GM18502 (cell line): Measurements from ENCODE around the gene PROB1.
"Not testable (repeated sequence)": the region's sequence is repeated elsewhere in the genome, so short reads cannot be mapped to it uniquely, and the experiment has no call there.

ENCODE experiments used
- ATAC-seq: cut with Tn5 transposase; IDR thresholded peaks from one replicate; pipeline ENCODE4 v1.9.1; 2021; ENCODE audit warnings: mild to moderate bottlenecking; ENCODE audit not compliant: unreplicated experiment, poor library complexity

The PROB1 gene

DNA sequence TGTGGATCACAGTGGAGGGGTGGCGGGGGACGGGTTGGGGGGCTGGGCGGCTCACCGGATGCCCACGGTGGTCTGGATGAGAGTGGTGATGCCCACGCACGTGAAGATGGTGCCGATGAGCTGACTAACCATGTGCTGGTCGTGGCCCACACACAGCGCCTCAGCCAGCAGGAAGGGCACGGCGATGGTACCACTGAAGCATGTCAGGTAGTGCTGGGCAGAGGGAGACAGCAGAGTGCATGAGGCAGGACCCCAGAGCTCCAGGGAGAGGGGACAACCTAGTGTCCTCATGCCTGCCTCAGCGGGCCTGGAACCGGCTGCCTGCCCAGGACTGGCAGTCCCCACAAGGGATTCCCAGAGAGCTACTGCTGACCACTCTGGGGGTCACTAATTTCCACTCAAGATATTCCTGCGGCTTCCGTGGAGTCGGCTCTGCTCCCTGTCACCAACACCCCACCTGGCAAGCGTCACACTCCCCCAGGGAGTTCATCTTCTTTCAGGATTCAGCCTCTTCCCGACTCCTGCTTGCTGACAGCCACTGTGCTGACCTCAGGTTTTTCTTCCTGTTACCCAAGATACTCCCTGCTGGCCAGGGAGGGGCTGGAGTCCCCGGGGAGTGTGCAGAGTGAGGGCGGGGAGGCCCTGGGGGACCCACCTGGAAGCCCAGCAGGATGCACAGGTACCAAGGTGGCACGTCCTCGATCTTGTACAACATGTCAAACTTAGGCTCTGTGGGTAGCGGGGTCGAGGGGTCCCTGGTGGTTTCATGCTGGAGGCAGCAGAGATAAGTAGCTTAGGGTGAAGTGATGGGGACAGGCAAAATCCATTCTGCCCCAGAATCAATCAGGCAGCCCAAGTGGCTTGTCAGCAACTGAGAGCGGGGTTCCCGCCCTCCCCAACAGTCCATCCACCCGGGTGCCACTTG, 12.8 kb downstream of the PROB1 start:
- no peak for ATAC-seq

- no peak for ATAC-seq
These were observed 15.1 kb downstream of the PROB1 start for GRCh38 chr5:139379626-139380449.

DNA sequence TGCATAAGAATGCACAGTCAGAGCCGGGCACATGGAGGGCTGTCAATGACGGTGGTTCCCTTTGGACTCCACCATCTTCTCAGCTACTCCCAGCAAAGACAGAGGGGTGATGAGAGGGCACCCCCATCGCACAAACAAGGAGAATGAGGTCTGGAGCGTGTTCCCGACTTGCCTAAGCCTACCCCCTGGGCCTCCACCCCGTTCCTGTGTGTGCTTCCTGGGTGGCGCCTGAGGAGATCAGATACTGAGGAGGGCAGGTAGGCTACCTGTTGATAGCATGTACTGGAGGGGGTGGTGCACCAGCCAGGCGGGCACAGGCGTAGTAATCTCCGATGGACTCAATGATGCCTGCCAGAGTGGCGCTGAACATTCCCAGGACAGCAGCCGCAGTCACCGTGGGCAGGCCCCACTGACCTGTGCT, 16.0 kb downstream of the PROB1 start:
- no peak for ATAC-seq

DNA sequence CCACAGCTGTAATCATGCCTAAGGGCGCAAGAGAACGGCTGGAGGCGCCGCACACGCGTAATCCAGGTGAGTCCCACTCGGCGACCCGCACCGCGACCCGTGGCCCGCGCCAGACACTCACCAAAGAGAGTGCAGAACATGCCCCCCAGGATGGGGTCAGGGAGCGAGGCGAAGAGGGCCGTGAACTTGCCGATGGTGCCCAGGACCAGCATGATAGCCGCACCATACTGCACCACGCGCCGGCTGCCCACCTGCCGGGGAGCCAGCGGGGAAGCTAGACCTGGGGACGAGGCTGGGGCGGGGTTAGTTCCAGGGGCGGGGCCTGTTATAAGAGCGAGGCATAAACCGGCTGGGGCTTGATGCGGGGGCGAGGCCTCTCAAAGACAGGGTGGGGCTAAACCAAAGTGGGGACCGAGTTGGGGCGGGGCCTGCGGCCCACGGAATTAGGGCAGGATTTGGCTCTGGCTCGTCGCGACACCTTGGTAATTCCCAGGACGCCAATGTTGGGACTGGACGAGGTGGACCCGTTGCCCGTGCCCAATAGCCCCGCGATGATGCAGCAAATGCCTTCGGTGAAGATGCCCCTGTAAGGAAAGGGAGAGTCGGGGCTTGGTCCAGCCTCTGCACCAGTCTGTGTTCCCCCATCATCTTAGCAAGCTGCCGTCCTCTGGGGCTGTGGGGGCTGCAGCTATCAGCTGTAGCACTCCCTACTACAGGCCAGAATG, 16.6 kb downstream of the PROB1 start:
- no peak for ATAC-seq

GRCh38 chr5:139377226-139377625, 17.7 kb downstream of the PROB1 start:
- no peak for ATAC-seq

GRCh38 chr5:139376364-139376763, 18.5 kb downstream of the PROB1 start:
- ATAC-seq, result no peak

GRCh38 chr5:139374909-139375308, 20.0 kb downstream of the PROB1 start:
- ATAC-seq, result no peak

DNA sequence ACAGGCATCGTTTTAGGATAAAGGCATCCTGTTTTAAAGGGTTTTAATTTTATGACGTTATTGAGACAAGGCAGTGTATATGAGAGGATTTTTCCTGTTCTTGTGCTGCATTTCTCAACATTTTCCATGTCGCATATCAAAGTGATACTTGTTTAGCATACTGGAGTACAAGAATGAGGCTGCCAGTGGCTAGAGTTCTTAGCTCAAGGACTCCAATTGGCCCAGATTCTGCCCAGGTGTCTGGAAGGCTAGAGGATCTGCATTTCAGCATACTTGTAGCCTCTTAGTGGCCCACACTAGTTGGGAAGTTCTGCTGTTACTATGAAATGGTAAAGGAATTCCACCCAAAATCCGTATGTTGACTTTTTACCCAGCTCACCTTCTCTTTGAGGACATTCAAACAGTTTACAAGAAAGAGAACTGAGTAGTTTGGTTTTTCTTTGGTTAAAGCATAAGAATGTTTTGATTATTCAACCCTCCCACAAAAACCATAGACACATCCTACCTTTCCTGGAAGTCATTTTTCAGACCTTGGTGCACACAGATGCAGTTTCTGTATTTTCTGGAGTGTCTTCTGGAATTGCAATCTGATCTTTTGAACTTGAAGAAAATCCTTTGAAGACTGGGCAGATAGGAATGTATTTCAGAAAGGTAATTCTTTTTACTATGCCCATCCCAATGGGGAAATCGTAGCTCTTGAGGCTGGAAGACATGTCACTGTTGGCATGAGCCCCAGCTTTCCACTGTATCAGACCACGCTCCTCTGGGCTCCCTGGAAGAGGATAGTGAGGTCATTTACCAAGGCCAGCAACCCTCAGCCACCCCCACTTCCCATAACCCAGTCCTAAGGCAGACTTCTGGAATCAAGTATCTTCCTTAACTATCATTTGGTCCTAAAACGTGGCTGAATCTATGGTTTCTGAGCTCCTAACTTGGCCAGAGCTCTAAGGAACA, 23.1 kb downstream of the PROB1 start:
- ATAC-seq, result no peak

GRCh38 chr5:139369181-139369580, 25.7 kb downstream of the PROB1 start:
- ATAC-seq, result no peak

DNA sequence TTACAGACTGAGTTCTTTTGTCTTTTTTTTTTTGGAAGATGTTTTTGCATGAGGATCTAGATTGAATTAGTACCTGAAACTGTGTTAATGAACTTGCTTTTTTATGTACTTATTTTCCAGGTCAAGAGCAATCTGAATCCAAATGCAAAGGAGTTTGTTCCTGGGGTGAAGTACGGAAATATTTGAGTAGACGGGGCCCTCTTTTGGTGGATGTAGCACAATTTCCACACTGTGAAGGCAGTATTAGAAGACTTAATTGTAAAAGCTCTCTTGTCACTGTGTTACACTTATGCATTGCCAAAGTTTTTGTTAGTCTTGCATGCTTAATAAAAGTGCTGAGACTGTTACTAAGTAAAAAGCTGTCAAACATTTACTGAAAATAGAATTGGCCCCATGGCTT, 26.3 kb downstream of the PROB1 start:
- no peak for ATAC-seq

DNA sequence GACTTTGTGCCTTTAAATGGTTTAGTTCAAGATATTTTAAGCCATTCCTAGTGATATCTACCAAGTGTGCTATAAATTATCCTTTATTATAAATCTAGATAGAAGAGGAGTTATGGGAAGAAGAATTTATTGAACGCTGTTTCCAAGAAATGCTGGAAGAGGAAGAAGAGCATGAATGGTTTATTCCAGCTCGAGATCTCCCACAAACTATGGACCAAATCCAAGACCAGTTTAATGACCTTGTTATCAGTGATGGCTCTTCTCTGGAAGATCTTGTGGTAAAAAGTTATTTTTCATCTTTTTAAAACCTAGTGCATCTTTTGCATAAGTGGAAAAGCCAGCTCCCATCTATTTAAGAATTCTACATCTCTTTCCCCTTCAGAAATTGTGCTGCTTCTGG, 30.4 kb downstream of the PROB1 start:
- no peak for ATAC-seq

- ATAC-seq, result no peak
These were observed 31.0 kb downstream of the PROB1 start for GRCh38 chr5:139363937-139364336.

- no peak for ATAC-seq
These were observed 33.0 kb downstream of the PROB1 start for GRCh38 chr5:139361835-139362429.

DNA sequence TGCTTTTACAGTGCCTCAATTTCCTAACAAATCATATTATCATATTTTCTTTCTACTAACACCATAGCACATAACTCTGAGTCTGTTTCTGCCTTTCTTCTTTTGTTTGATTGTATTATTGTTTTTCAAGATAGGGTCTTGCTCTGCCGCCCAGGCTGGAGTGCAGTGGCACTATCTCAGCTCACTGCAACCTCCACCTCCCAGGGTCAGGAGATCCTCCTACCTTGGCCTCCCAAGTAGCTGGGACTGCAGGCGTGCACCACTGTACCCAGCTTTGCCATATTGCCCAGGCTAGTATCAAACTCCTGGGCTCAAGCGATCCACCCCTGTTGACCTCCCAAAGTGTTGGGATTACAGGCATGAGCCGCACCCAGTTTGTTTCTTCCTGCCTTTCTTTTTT, 34.5 kb downstream of the PROB1 start:
- no peak for ATAC-seq

GRCh38 chr5:139358064-139358463, 36.8 kb downstream of the PROB1 start:
- ATAC-seq, result no peak

GRCh38 chr5:139355900-139356299, 39.0 kb downstream of the PROB1 start:
- ATAC-seq, result not testable (repeated sequence)

GRCh38 chr5:139354186-139354585, 40.7 kb downstream of the PROB1 start:
- ATAC-seq, result no peak

- not testable (repeated sequence) for ATAC-seq
These were observed 47.0 kb downstream of the PROB1 start for GRCh38 chr5:139347863-139348262.

- ATAC-seq, result not testable (repeated sequence)
These were observed 49.5 kb downstream of the PROB1 start for GRCh38 chr5:139345442-139345841.
